NCI-H1105 treated with DMSO at 0.1 percent for 48 hours (cell line): ENCODE data around the gene ZNF341.

Experiments used
- DNase-seq: peaks from one replicate; lab custom pipeline; 2025; lab: John Stamatoyannopoulos, UW

ZNF341 gene

GRCh38 chr20:33796263-33796906, 64.6 kb downstream of the ZNF341 start:
- DNase-seq: peak; percentile 94

- no peak for DNase-seq
These were observed 65.2 kb downstream of the ZNF341 start for GRCh38 chr20:33796907-33797544.

DNA sequence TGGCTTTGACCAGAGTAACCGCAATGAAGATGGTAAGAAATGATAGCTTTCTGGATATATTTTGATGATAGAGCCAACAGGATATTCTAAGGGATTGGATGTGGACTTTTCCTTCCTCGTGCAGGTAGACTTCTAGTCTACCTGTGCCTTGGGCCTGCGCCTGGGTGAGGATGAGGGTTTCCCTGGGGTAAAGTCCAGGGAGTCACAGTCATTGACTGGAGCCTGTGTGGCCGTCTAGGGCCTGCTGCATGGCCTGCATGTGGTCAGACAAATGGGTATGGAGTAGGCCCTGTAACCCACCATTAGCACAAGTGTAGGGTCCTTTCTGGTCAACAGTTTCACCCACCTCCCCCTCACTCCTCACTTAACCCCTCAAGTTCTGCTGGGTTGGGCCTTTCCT, 66.6 kb downstream of the ZNF341 start:
- DNase-seq: no peak

DNA sequence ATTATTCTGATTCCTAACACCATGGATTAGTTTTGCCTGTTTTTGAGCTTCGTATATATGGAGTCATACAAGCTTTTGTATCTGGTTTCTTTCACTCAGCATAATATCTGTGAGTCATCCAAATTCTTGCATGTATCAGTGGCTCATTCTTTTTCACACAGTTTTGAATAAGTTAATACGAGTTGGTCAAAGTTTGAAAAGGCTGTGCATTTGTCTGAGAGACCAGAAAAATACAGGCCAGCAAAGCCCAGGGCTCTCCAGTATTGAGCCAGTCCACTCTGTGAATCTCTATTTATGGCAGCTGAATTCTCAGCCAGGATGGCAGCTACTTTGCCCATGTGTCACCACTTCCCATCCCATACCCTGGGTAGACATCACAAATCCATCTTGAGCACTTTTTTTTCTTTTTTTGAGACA, 72.1 kb downstream of the ZNF341 start:
- DNase-seq: no peak

GRCh38 chr20:33808388-33808787, 76.6 kb downstream of the ZNF341 start:
- no peak for DNase-seq

GRCh38 chr20:33810259-33810658, 78.5 kb downstream of the ZNF341 start:
- DNase-seq: no peak

GRCh38 chr20:33810885-33811775, 79.3 kb downstream of the ZNF341 start, which contains the start of gene CHMP4B:
Gene CHMP4B (plus strand): TSS chr20:33811348. CDS start chr20:33811469, 121 bp downstream.
- DNase-seq: peak; percentile 99

GRCh38 chr20:33811776-33812151, 80.0 kb downstream of the ZNF341 start:
- no peak for DNase-seq

DNA sequence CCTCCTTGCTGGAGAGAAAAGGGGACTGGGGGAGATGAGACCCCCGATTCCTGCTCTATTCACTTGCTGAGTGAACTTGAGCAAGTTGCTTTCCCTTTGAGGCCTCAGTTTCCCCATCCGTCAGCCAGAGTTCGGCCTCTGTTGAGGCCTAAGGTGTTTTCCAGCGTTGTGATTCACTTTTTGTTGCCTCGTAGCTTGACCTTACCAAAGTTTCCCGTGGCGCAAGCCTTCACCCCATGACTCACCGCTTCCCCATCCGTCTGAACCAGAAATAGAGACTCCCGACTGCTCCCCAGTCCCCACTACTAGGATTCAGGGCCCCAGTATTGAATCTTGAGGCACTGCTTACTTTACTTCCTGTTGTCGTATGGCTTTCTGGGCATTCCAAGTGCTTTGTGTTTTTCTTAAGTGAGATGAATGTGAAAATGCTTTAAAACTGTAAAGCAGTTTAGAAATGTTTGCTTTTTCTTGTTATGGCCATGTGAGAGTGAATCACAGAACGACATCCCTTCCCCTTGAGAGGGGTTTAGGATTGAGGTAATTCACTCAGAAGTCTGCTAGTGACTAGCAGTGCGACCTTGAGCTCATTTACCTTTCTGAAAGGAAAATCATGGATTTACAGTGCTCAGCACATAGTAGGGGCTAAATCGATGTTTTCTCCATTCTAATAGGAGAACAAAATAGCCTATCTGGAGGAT, 80.5 kb downstream of the ZNF341 start:
- DNase-seq: no peak

DNA sequence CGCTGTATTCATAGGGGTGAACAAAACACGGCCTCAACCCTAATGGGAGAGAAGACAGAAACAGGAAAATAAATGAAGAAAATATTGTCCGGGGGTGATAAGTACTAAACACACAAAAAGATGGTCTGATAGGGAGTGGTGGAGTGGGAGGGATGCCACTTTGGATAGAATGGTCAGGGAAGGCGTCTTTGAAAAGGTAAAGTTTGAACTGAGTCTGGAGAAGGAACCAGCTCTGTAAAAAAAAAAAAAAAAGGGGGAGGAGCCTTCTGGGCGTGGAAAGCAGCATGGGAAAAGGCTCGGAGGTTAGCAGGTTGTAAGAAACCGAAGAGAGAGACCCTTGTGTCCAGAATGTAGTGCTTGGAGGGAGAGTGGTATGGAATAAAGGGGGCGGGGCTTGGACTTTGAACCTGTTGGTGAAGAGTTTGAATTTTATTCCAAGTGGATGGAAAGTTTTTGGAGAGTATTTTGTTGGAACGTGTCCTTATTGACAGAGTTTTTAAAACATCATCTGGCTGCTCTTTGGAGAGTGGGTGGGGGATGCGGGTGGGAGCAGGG, 81.2 kb downstream of the ZNF341 start:
- DNase-seq: no peak

- no peak for DNase-seq
These were observed 82.5 kb downstream of the ZNF341 start for GRCh38 chr20:33814238-33814712.

- DNase-seq: no peak
These were observed 83.9 kb downstream of the ZNF341 start for GRCh38 chr20:33815671-33816070.

GRCh38 chr20:33816191-33816590, 84.4 kb downstream of the ZNF341 start:
- no peak for DNase-seq

DNA sequence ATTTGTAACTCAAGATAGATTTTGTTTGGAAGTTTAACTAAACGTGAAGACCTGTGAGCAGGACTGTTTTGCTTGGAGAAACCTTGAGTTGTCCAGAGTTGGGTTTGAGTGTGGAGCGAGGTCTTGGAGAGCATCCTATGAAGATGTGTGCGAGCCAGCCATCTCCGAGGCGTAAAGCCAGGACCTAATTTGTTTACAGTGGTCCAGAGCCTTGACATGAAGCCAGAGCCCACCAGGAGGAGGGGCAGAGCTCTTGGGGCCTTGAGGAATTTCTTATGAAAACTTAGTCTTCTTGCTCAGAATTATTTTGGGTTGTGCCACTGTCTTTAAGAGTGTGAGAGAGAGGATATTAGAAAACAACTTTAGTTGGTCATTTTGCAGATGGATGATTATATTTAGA, 85.6 kb downstream of the ZNF341 start:
- no peak for DNase-seq

GRCh38 chr20:33819456-33819855, 87.7 kb downstream of the ZNF341 start:
- DNase-seq: no peak

GRCh38 chr20:33820362-33820761, 88.6 kb downstream of the ZNF341 start:
- DNase-seq: no peak

DNA sequence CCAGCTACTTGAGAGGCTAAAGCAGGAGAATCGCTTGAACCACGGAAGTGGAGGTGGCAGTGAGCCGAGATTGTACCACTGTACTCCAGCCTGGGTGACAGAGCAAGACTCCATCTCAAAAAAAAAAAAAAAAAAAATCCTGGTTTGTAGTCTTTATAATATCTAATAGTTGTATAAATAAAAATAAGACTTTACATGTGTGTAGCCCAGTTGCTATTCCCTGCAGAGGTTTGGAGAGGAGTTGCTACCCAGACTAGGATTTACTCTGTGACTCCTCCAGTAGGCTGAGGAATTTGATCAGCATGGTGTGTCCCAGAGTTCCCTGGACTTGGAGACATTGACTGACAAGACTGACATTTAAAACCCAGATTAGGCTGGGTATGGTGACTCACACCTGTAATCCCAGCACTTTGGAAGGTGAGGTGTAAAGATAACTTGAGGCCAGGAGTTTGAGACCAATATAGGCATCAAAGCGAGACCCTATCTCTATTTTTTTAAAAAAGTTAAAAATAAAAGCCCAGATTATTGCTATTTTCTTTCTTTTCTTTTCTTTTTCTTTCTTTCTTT, 89.6 kb downstream of the ZNF341 start:
- DNase-seq: no peak

DNA sequence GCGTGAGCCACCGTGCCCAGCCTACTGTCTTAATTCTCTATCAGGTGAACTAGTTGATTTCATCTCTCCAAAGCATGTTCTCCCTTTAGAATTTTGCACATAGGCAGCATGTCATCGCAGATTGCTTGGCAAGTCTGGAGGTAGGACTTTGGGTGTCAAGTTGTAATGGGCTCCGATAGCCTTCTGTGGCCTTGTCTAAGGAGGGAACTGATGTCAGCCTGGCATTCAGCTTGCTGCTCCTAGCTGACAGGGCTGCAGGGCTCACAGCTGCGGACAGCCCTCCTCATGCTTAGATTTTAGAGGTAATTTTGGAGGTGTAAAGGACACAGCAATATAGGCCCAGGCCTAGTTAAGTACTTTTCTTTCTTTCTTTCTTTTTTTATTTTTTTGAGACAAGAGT, 90.6 kb downstream of the ZNF341 start:
- no peak for DNase-seq

DNA sequence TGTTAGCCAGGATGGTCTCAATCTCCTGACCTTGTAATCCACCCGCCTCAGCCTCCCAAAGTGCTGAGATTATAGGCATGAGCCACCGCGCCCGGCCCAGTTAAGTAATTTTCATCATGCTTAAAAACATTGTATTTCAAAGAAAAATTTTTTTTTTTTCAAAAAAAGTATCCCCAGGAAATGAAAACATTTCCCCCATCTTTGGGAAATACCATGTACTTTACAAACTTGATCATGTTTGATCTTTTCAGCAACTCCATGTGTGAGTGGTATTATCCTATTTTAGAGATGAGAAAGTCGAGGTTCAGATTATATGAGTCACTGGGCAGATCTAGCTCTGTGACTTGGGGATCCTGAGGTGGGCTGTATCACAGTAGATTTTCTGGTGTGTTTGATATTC, 91.2 kb downstream of the ZNF341 start:
- DNase-seq: no peak

- DNase-seq: no peak
These were observed 93.1 kb downstream of the ZNF341 start for GRCh38 chr20:33824852-33825251.
